Neural progenitor cell (in vitro differentiated cells): ENCODE data around the gene AP2A1. TPM values are rescaled to one million over a fixed set of nuclear protein-coding genes. Genes with fewer than 3 reads are reported as not detected.

ENCODE experiments used
- DNase-seq: peaks from one replicate; pipeline ENCODE4 v3.0.0-alpha.2; 2016; ENCODE audit warnings: low spot score
- H2AFZ ChIP-seq: fragments of 200-600 bp; sonication (generic); replicated peaks from 2 replicates; pipeline ENCODE4 v1.6.1; 2016; ENCODE audit warnings: antibody characterized with exemption
- H3F3A ChIP-seq: fragments of 200-600 bp; sonication (generic); 2 replicates; pipeline ENCODE4 v1.6.1; 2016; ENCODE audit warnings: antibody characterized with exemption, low read depth
- H3K27ac ChIP-seq: fragments of 200-600 bp; sonication (generic); 2 replicates; pipeline ENCODE4 v1.5.1; 2016; ENCODE audit warnings: mild to moderate bottlenecking
- H3K27me3 ChIP-seq: fragments of 200-600 bp; sonication (generic); 2 replicates; pipeline ENCODE4 v1.6.1; 2016; ENCODE audit warnings: mild to moderate bottlenecking, moderate library complexity
- H3K36me3 ChIP-seq: fragments of 200-600 bp; sonication (generic); 2 replicates; pipeline ENCODE4 v1.5.1; 2016
- H3K4me1 ChIP-seq: fragments of 200-600 bp; sonication (generic); 2 replicates; pipeline ENCODE4 v1.6.1; 2016; ENCODE audit warnings: mixed run types
- H3K4me2 ChIP-seq: fragments of 200-600 bp; sonication (generic); 2 replicates; pipeline ENCODE4 v1.6.1; 2016
- H3K4me3 ChIP-seq: fragments of 200-600 bp; sonication (generic); 2 replicates; pipeline ENCODE4 v1.5.1; 2016
- H3K79me2 ChIP-seq: fragments of 200-600 bp; sonication (generic); 2 replicates; pipeline ENCODE4 v1.6.1; 2016; ENCODE audit warnings: low read depth
- H3K9ac ChIP-seq: fragments of 200-600 bp; sonication (generic); 2 replicates; pipeline ENCODE4 v1.6.1; 2016
- H3K9me3 ChIP-seq: fragments of 200-600 bp; sonication (generic); 2 replicates; pipeline ENCODE4 v1.5.1; 2016; ENCODE audit warnings: low read depth
- H4K20me1 ChIP-seq: fragments of 200-600 bp; sonication (generic); 2 replicates; pipeline ENCODE4 v1.6.1; 2016; ENCODE audit warnings: low read depth
- H3K27ac Mint-ChIP-seq: 3 replicates; pipeline ENCODE4 v1.8.0; 2021; ENCODE audit warnings: mixed read lengths
- H3K27me3 Mint-ChIP-seq: 2 replicates; pipeline ENCODE4 v1.8.0; 2022; ENCODE audit warnings: low read depth, mild to moderate bottlenecking, inconsistent platforms, moderate library complexity, mixed read lengths; ENCODE audit not compliant: insufficient read depth
- H3K36me3 Mint-ChIP-seq: 3 replicates; pipeline ENCODE4 v1.8.0; 2021; ENCODE audit warnings: mixed read lengths
- H3K4me1 Mint-ChIP-seq: 3 replicates; pipeline ENCODE4 v1.8.0; 2021; ENCODE audit warnings: mixed read lengths
- H3K4me3 Mint-ChIP-seq: 3 replicates; pipeline ENCODE4 v1.8.0; 2021; ENCODE audit warnings: mild to moderate bottlenecking, moderate library complexity, mixed read lengths
- H3K9me3 Mint-ChIP-seq: 3 replicates; pipeline ENCODE4 v1.8.0; 2020; ENCODE audit warnings: mixed read lengths
- CTCF ChIP-seq: fragments of 200-600 bp; sonication (generic); IDR thresholded peaks from 2 replicates; pipeline ENCODE4 v1.5.1; 2017; ENCODE audit warnings: antibody characterized with exemption, mild to moderate bottlenecking
- EZH2 ChIP-seq: fragments of 200-600 bp; sonication (generic); IDR thresholded peaks from 2 replicates; pipeline ENCODE4 v1.6.1; 2017; ENCODE audit warnings: antibody characterized with exemption, mild to moderate bottlenecking, moderate library complexity
- EZH2phosphoT487 ChIP-seq: fragments of 200-600 bp; sonication (generic); IDR thresholded peaks from 2 replicates; pipeline ENCODE4 v1.6.1; 2017; ENCODE audit warnings: antibody characterized with exemption
- total RNA-seq: library from RNA; depleted of rRNA; stranded (reverse); fragments of >200 nt; gene quantifications from 2 replicates; pipeline ENCODE4 v1.2.3, GENCODE V29; 2015; ENCODE audit warnings: low replicate concordance

AP2A1 gene
- total RNA-seq, 1 donor from 2014 or later: 61.6 TPM

DNA sequence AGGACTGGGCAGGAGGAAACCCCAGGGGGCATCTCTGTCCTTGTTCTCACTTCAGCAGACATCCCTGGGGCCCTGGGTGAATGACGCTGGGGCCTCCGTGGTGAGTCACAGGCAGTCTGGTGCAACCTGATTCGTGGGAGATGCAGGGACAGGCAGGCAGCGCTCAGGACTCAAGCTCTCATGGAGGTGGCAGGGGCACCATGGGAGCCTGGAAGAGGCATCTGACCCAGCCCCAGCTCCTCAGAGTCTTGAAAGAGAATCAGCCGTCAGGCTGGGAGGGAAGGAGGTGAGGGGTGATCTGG lies 70.2 kb downstream of the AP2A1 start:
- Mint-ChIP-seq H3K9me3 (no peaks in the 10 kb centered on the region), H3K27ac (peak overlapping the region; percentile 16), H3K27me3 (peaks cover 2% of the 10 kb centered on the region), H3K4me3 (peak overlapping the region; percentile 64), H3K4me1 (peaks cover 2% of the 10 kb centered on the region), H3K36me3 (peaks cover 47% of the 10 kb centered on the region)
- Histone ChIP-seq H3K4me1 (no peaks in the 10 kb centered on the region), H3F3A (no peaks in the 10 kb centered on the region), H3K9ac (no peak overlapping the region), H3K79me2 (no peaks in the 10 kb centered on the region), H3K27me3 (no peaks in the 10 kb centered on the region), H3K27ac (no peak overlapping the region), H4K20me1 (peaks cover 8% of the 10 kb centered on the region), H3K9me3 (no peaks in the 10 kb centered on the region), H3K4me2 (no peak overlapping the region), H2AFZ (no peak overlapping the region), H3K36me3 (no peaks in the 10 kb centered on the region), H3K4me3 (no peak overlapping the region)
- TF ChIP-seq EZH2: no peak
- TF ChIP-seq EZH2phosphoT487: no peak
- no peak for TF ChIP-seq CTCF
- no peak for DNase-seq

- Mint-ChIP-seq H3K27ac (peak overlapping the region; percentile 16), H3K27me3 (peaks cover 2% of the 10 kb centered on the region), H3K4me3 (peak overlapping the region; percentile 64), H3K4me1 (peaks cover 2% of the 10 kb centered on the region), H3K36me3 (peaks cover 47% of the 10 kb centered on the region), H3K9me3 (no peaks in the 10 kb centered on the region)
- no peak overlapping the region for H3K4me3 ChIP-seq
- no peak overlapping the region for H3K9ac ChIP-seq
- H2AFZ ChIP-seq: no peak overlapping the region
- DNase-seq: no peak
- peaks cover 8% of the 10 kb centered on the region for H4K20me1 ChIP-seq
- no peaks in the 10 kb centered on the region for H3K27me3 ChIP-seq
- peaks cover 1% of the 10 kb centered on the region for H3F3A ChIP-seq
- H3K36me3 ChIP-seq: no peaks in the 10 kb centered on the region
- no peaks in the 10 kb centered on the region for H3K79me2 ChIP-seq
- TF ChIP-seq EZH2: no peak
- no peak overlapping the region for H3K4me2 ChIP-seq
- H3K27ac ChIP-seq: no peak overlapping the region
- H3K4me1 ChIP-seq: no peaks in the 10 kb centered on the region
- H3K9me3 ChIP-seq: no peaks in the 10 kb centered on the region
These were observed 70.6 kb downstream of the AP2A1 start for GRCh38 chr19:49837425-49837824.

- Histone ChIP-seq H3K9me3 (no peaks in the 10 kb centered on the region), H3K4me2 (no peak overlapping the region), H3K79me2 (no peaks in the 10 kb centered on the region), H3K4me3 (no peak overlapping the region), H3K27me3 (no peaks in the 10 kb centered on the region), H3K36me3 (no peaks in the 10 kb centered on the region), H3K4me1 (no peaks in the 10 kb centered on the region), H3K27ac (no peak overlapping the region), H3F3A (peaks cover 5% of the 10 kb centered on the region), H2AFZ (no peak overlapping the region), H4K20me1 (peaks cover 2% of the 10 kb centered on the region), H3K9ac (no peak overlapping the region)
- H3K27me3 Mint-ChIP-seq: no peaks in the 10 kb centered on the region
- no peak overlapping the region for H3K27ac Mint-ChIP-seq
- no peak overlapping the region for H3K4me3 Mint-ChIP-seq
- H3K4me1 Mint-ChIP-seq: peaks cover 2% of the 10 kb centered on the region
- peaks cover 41% of the 10 kb centered on the region for H3K36me3 Mint-ChIP-seq
- TF ChIP-seq EZH2: no peak
- no peak for TF ChIP-seq EZH2phosphoT487
- no peak for DNase-seq
- H3K9me3 Mint-ChIP-seq: no peaks in the 10 kb centered on the region
These were observed 72.2 kb downstream of the AP2A1 start for GRCh38 chr19:49838885-49839588.

DNA sequence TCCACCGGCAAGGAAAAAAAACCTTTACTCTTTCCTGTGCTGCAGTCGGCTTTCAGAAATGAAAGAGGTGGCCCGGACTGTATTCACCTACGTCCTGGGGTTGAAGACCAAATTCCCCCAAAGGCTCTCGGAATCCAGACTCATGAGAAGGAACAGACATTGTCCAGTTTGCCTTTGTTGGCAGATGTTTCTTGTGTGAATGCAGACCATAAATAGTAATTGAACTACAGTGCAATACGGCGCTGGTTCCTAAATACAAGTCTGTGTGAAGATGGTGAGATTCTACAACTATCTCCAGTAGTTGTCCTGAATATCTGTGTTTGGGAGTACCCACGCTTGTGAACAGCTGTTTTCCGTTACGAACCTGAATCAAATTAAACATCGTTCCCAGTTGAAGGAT lies 72.9 kb downstream of the AP2A1 start:
- H3K27me3 Mint-ChIP-seq: no peaks in the 10 kb centered on the region
- no peak overlapping the region for H3K4me3 ChIP-seq
- H3K36me3 ChIP-seq: no peaks in the 10 kb centered on the region
- H3K27ac ChIP-seq: no peak overlapping the region
- H2AFZ ChIP-seq: no peak overlapping the region
- H3K4me3 Mint-ChIP-seq: no peak overlapping the region
- no peaks in the 10 kb centered on the region for H4K20me1 ChIP-seq
- no peaks in the 10 kb centered on the region for H3K9me3 Mint-ChIP-seq
- H3K4me2 ChIP-seq: no peak overlapping the region
- DNase-seq: no peak
- peaks cover 40% of the 10 kb centered on the region for H3K36me3 Mint-ChIP-seq
- peaks cover 2% of the 10 kb centered on the region for H3K4me1 Mint-ChIP-seq
- H3K9ac ChIP-seq: peak overlapping the region; percentile 39
- peaks cover 5% of the 10 kb centered on the region for H3F3A ChIP-seq
- H3K27me3 ChIP-seq: no peaks in the 10 kb centered on the region
- H3K4me1 ChIP-seq: no peaks in the 10 kb centered on the region
- H3K27ac Mint-ChIP-seq: no peak overlapping the region
- no peaks in the 10 kb centered on the region for H3K9me3 ChIP-seq
- TF ChIP-seq EZH2phosphoT487: no peak
- no peak for TF ChIP-seq CTCF
- no peak for TF ChIP-seq EZH2
- no peaks in the 10 kb centered on the region for H3K79me2 ChIP-seq
